HCT116 (cell line): ENCODE measurements around the gene CAPN9.

Experiments used
- EZH2 ChIP-seq: fragments of 200-600 bp; sonication (generic); IDR thresholded peaks from 2 replicates; pipeline ENCODE4 v1.6.1; 2017; ENCODE audit warnings: antibody characterized with exemption, mixed run types
- POLR2A ChIP-seq: IDR thresholded peaks from 2 replicates; pipeline ENCODE4 v1.7.0; 2011; ENCODE audit warnings: borderline replicate concordance; ENCODE audit not compliant: insufficient read depth, insufficient read length; ENCODE audit errors: extremely low read depth
- SIN3A ChIP-seq: IDR thresholded peaks from 2 replicates; pipeline ENCODE4 v1.6.1; 2012; ENCODE audit warnings: low read depth
- ZNF274 ChIP-seq: fragments of 200-500 bp; sonication (Bioruptor generic); IDR thresholded peaks from 2 replicates; pipeline ENCODE4 v1.6.1; 2014; ENCODE audit warnings: mild to moderate bottlenecking, low read depth, low read length, inconsistent platforms
- TF ChIP-seq, protein P1 (sequence below), 3 experiments: fragments of 200-600 bp in 1 of 3; sonication (generic) in 1 of 3; IDR thresholded peaks in 2 of 3; conservative IDR thresholded peaks in 1 of 3; 2 replicates each; pipeline ENCODE4 v1.5.1; 2012 to 2017; ENCODE audit warnings: low read depth in 2 of 3, low read length in 2 of 3, antibody characterized with exemption in 1 of 3, borderline replicate concordance in 1 of 3, control low read depth in 1 of 3, mild to moderate bottlenecking in 1 of 3, mixed read lengths in 1 of 3, mixed run types in 1 of 3, moderate library complexity in 1 of 3; ENCODE audit not compliant: insufficient read depth in 1 of 3
- TF ChIP-seq, protein P2 (sequence below): IDR thresholded peaks from 2 replicates; pipeline ENCODE4 v1.6.1; 2012; ENCODE audit warnings: low read depth

DNA sequence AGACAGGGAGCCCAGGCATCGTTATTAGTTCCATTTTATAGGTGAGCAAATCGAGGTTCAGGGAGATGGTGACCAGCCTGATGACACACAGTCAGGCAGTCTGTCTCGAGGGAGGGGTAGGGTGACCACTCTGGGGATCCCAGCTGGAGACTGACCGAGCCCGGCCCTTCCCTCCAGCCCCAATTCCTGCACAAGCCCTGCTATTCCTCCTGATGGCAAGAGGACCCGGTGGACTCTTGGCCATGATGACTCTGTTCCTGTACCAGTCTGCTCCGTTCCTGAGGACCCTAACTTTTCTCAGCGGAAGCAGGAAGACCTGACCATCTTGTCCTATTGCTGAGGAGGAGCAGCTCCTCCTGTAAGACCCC lies 33.7 kb upstream of the CAPN9 start:
- TF ChIP-seq, protein P1, sequence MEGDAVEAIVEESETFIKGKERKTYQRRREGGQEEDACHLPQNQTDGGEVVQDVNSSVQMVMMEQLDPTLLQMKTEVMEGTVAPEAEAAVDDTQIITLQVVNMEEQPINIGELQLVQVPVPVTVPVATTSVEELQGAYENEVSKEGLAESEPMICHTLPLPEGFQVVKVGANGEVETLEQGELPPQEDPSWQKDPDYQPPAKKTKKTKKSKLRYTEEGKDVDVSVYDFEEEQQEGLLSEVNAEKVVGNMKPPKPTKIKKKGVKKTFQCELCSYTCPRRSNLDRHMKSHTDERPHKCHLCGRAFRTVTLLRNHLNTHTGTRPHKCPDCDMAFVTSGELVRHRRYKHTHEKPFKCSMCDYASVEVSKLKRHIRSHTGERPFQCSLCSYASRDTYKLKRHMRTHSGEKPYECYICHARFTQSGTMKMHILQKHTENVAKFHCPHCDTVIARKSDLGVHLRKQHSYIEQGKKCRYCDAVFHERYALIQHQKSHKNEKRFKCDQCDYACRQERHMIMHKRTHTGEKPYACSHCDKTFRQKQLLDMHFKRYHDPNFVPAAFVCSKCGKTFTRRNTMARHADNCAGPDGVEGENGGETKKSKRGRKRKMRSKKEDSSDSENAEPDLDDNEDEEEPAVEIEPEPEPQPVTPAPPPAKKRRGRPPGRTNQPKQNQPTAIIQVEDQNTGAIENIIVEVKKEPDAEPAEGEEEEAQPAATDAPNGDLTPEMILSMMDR (IDR thresholded peaks at IDR 0.05 in 2 of 3, conservative IDR thresholded peaks at IDR 0.05 in 1 of 3; ENCODE audit: borderline replicate concordance in 1 of 3, insufficient read depth in 1 of 3, low read depth in 2 of 3, low read length in 2 of 3), result no peak
- TF ChIP-seq ZNF274 (no peak), POLR2A (no peak), EZH2 (no peak), SIN3A (no peak)
- TF ChIP-seq, protein P2, sequence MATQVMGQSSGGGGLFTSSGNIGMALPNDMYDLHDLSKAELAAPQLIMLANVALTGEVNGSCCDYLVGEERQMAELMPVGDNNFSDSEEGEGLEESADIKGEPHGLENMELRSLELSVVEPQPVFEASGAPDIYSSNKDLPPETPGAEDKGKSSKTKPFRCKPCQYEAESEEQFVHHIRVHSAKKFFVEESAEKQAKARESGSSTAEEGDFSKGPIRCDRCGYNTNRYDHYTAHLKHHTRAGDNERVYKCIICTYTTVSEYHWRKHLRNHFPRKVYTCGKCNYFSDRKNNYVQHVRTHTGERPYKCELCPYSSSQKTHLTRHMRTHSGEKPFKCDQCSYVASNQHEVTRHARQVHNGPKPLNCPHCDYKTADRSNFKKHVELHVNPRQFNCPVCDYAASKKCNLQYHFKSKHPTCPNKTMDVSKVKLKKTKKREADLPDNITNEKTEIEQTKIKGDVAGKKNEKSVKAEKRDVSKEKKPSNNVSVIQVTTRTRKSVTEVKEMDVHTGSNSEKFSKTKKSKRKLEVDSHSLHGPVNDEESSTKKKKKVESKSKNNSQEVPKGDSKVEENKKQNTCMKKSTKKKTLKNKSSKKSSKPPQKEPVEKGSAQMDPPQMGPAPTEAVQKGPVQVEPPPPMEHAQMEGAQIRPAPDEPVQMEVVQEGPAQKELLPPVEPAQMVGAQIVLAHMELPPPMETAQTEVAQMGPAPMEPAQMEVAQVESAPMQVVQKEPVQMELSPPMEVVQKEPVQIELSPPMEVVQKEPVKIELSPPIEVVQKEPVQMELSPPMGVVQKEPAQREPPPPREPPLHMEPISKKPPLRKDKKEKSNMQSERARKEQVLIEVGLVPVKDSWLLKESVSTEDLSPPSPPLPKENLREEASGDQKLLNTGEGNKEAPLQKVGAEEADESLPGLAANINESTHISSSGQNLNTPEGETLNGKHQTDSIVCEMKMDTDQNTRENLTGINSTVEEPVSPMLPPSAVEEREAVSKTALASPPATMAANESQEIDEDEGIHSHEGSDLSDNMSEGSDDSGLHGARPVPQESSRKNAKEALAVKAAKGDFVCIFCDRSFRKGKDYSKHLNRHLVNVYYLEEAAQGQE, result no peak
